ENCODE data around the gene TRDMT1.
"Not testable (repeated sequence)": the region's sequence is repeated elsewhere in the genome, so short reads cannot be mapped to it uniquely, and the experiment has no call there.

TRDMT1 gene

GRCh38 chr10:17141504-17142229 lies 59.8 kb downstream of the TRDMT1 start:
- FAIRE-seq (no peak), DNase-seq (ENCODE audit: insufficient read length, low spot score) (no peak)

DNA sequence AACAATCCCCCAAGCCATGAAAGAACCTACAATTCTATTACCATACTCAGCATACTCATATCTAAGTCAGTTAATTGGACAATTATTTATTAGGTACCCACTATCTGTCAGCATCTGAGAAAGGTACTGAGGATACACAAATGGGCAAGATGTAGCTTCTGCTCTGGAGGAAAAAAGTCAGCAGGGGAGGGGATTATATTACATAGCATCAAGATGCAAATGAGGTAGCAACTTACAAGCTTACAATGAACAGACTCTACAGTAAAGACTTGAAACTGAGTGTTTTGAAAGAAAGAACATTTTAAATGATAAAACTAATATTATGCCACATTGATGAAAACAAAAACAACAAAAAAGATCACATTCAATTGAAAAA lies 61.1 kb downstream of the TRDMT1 start:
- DNase-seq (ENCODE audit: insufficient read length, low spot score): no peak
- no peak for FAIRE-seq

GRCh38 chr10:17138460-17139042 lies 62.9 kb downstream of the TRDMT1 start:
- no peak for FAIRE-seq
- DNase-seq (ENCODE audit: insufficient read length, low spot score): no peak

DNA sequence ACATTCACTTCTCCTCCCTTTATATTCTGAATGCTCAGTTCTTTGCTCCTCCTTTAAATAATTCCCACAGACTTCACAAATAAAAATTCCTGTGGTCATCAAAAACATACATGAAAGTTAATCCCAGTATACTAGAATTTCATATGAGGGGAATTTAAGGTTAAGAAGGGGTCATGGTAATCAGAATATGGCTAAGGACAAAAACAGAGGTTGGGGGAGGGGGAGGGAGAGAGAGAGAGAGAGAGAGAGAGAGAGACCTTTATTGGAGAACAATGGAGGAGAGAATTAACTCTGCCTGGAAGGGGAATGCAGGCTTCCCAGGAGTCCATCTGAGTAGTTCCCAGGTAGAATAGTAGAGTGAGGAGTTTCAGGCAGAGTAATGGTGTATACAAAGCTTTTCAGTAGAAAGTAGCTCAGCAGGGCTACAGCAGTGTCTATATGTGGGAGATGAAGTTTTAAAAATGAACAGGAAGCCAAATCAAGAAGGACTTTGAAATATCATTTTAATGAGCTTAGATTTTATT lies 66.7 kb downstream of the TRDMT1 start:
- DNase-seq (ENCODE audit: insufficient read length, low spot score) (no peak), FAIRE-seq (no peak)

DNA sequence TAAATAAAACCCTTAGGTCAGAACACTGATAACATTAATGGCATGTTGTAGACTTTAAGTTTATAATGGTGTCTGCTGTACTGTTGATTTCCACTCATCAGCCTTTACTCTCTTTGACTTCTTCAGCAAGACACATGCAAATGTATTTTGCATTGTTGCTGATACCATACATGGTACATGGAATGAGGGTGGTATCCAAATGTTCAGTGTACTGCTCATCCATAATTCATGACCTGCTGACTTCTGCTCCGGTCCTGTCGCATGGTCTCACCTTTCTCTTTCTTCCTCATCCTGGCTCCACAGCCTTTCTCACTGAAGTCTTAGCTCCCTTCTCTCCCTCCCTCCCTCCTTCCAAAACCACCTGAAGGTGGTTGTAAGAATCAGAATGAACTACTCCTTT lies 67.2 kb downstream of the TRDMT1 start:
- DNase-seq (ENCODE audit: insufficient read length, low spot score) (no peak), FAIRE-seq (no peak)

GRCh38 chr10:17129741-17130140 lies 71.7 kb downstream of the TRDMT1 start, which contains the start of gene CUBN:
Gene CUBN, minus strand, starts transcription at chr10:17129811. Its CDS starts 46 bp downstream, at chr10:17129765.
- DNase-seq (ENCODE audit: insufficient read length, low spot score) (no peak), FAIRE-seq (no peak)

GRCh38 chr10:17128261-17128660 lies 73.2 kb downstream of the TRDMT1 start:
- FAIRE-seq (no peak), DNase-seq (ENCODE audit: insufficient read length, low spot score) (no peak)

DNA sequence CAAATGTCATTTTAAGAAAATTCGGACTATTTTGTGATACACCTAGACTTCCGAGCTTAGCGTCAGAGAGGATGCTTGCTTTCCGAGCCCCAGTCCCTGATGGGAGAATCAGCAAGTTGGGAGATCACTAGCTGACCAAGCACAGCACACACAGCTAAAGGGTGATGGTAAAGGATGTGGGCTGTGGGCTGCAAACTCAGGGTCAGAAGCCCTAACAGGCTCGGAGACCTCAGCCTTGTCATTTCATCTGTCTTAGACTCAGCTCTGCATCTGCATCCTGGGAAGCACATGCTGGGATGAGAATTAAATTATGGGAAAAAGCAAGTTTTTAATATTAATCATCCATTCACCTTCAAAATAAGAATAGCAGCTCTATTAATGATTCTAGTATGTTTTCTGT lies 75.1 kb downstream of the TRDMT1 start:
- FAIRE-seq: no peak

GRCh38 chr10:17125206-17125893 lies 76.1 kb downstream of the TRDMT1 start:
- FAIRE-seq: no peak
- no peak for DNase-seq (ENCODE audit: insufficient read length, low spot score)

More for the DNA sequence above, 75.1 kb downstream of the TRDMT1 start:
- DNase-seq (ENCODE audit: insufficient read length, low spot score): no peak

DNA sequence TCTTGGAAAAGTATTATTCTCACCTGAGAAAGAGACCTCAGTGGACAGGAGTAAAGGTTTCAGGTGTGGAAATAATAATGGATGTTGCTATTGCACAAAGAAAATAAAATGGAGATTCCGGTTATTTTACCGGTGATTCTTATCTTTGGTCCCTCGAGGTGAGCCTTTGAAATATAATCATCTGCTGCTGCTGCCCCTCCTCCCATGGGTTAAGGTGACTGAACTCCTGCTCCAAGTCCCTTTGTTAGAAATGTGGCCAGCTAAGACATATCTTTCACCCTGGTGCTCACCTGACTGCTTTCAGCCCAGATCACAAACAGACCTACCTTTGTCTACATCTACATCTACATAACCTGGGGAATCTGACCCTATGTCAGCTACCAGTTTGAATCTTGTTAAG lies 77.5 kb downstream of the TRDMT1 start:
- DNase-seq (ENCODE audit: insufficient read length, low spot score): no peak

DNA sequence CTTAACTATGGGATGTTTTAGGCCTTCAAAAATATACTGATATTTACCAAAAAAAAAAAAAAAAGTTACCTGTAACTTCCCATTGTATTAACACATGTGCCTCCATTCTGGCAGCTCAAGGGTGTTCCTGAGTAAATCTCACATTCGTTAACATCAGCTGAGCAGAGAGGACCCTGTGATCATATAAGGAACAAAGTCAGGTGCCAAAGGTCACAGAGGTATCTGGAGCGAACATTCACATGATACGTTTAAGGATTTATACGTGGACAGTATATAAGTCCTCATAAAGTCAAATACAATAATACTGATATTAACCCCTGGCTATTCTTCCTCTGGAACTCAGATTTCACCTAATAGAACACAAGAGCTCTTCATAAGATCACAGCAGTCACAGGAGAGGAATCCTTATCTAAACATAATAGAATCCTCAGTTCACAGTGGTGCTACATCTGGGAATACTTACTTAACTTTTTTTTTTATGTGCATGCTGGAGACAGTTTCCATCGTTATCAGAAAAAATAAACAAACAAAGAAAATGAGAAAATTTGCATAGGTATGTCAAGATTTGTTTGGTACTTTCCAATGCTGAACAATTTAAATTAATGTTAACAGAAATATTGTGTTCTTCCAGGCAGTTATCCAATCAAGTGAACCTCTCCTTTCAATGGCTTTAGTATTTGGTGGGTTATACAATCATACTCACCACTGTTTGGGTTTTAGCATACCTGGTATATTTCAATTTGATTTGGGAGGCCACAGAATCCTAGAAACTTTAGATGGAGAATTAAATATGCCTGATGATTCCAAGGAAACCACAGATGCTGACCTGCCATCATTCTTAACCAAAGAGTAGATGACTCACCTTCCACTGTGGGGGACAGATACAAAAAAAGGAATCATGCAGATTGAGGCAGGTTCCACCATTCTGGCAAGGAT lies 78.5 kb downstream of the TRDMT1 start:
- no peak for FAIRE-seq
- no peak for DNase-seq (ENCODE audit: insufficient read length, low spot score)

More for the DNA sequence above, 77.5 kb downstream of the TRDMT1 start:
- no peak for FAIRE-seq

DNA sequence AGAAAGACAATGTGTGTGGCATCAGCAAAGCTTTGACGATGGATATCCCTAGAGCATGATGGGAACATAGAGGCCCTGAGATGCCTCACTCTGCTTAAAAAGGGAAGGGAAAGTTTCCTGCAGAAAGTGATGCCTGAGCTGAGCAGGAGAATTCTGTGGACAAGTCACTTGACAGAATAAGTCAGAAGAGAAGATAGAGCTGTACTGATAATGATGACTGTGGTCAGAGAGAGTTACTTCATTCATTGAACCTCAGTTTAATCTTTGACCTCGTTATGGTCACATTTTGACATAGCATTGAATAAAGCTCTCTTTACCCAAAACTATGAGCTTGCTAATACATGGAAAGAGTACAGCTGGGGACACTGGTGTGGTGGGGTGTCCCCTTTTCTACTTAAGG lies 79.4 kb downstream of the TRDMT1 start:
- FAIRE-seq (no peak), DNase-seq (ENCODE audit: insufficient read length, low spot score) (no peak)

DNA sequence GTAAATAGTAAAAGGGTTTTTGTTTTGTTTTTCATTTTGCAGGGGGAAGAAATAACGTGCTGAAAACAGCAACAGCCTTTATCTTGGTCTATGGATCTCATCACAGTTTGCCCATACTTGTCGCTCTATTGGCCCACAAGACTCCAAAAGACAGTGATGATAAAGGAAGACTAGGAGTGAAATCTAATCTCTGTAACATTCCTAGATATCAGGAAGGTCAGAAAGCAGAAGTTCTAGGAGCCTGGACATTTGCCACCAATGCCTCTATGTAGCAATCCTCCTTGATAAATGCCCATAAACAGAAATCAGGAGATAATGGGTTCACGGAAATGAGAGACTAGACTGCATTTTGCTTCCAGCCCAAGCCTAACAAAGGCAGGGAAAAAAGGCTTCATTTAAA lies 80.8 kb downstream of the TRDMT1 start:
- DNase-seq (ENCODE audit: insufficient read length, low spot score) (no peak), FAIRE-seq (no peak)

DNA sequence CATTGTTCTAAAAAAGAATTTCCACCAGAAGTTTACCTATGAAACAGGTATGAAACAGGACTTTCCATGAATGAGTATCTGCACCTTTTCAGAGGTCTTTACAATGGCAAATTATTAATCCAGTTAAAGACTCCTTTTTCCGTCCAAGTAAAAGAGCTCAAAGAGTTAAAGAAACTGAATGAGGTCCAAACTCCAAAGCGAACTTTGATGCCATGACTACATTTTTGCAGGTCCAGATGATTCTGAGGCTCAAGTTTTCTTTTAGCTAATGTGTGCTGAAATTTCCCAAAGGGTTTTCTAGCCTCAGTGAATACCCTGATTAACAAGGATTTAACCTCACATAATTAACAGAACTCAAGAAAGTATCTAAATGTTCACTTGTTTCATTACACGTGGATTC lies 81.6 kb downstream of the TRDMT1 start:
- DNase-seq (ENCODE audit: insufficient read length, low spot score): no peak
- no peak for FAIRE-seq

- FAIRE-seq (no peak), DNase-seq (ENCODE audit: insufficient read length, low spot score) (no peak)
Measured at GRCh38 chr10:17116193-17116592, 85.3 kb downstream of the TRDMT1 start.

- no peak for FAIRE-seq
- DNase-seq (ENCODE audit: insufficient read length, low spot score): no peak
Measured at GRCh38 chr10:17115683-17116082, 85.8 kb downstream of the TRDMT1 start.

DNA sequence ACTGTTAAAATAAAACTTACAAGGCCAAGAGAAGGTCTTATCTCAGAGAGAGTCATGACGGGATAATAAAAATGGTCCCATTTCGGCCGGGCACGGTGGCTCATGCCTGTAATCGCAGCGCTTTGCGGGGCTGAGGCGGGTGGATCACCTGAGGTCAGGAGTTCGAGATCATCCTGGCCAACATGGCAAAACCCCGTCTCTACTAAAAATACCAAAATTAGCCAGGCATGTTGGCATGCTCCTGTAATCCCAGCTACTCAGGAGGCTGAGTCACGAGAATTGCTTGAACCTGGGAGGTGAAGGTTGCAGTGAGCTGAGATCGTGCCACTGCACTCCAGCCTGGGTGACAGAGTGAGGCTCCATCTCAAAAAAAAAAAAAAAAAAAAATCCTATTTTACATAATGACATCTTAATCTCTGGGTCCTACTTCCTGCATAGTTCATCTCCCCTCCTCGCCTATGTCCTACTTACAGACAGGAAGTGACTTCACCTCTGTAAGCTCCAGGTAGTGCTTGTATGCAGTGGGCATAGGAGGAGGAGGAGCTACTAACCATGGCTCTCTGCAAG lies 86.5 kb downstream of the TRDMT1 start:
- DNase-seq (ENCODE audit: insufficient read length, low spot score); FAIRE-seq: not testable (repeated sequence)

DNA sequence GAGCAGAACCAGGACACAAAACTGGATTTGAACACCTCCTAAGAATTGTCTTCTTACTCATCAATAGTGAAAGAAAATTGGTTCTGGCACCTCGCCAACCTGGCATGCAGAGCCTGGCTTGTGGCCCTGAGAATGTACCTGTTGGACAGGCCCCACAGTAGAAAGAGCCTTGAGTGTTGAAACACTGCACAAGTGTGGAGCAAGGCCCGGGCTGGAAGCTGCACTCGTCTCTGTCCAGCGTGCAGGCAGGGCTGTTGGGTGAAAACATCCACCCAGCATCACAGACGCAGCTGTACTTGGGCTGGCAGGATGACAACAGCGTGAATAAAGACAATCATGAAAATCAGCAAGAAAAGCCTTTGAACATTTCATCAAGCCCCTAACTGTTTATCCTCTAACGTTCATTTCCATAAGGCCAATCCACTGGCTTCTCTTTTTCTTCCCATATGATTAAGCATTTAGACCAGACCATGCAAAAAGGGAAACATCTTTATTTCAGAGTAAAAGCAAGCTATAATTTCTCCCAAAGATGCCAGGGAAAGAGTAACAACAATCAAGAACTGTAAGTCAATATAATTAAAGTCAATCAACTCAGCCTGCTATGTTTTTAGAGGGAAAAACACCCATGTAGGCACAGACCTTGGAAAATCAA lies 87.5 kb downstream of the TRDMT1 start:
- FAIRE-seq (no peak), DNase-seq (ENCODE audit: insufficient read length, low spot score) (no peak)

DNA sequence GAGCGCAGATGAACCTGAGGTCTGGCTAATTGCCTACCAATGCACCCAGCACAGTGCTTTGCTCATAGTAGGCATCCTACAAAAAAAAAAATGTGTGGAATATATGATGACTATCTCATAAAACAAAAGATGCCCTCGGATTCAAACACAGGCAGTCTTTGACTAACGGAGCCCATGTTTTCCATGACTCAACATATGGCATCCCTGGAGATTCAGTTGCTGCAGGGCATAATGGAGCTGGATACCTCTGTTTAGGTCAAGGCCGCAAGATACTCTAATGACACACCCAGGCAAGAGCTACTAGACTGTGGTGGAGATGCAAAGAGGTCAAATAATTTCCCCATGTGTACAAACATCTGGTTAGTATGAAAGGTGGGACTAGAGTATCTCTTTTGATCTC lies 88.1 kb downstream of the TRDMT1 start:
- DNase-seq (ENCODE audit: insufficient read length, low spot score) (no peak), FAIRE-seq (no peak)

DNA sequence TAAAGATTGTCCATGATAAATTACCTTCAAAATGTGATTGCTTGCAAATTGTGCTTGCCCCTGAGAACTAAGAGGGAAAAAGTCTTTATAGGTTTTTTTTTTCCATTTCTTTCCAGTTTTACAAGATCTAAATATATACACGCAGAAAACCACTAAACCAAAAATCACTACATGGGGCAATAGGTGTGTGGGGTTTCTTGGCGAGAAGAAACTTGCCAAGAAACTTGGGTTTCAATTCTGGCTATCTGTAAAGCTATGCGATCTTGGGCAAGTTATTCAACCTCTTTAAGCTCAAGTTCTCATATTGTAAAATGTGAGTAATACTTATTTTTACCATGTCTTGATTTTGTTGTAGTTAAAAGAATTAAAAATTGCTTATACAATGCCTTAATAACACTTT lies 88.9 kb downstream of the TRDMT1 start:
- DNase-seq (ENCODE audit: insufficient read length, low spot score) (no peak), FAIRE-seq (no peak)

All from GM19239 (cell line).